ENCODE results near the gene CERS6. TPM values are rescaled to one million over a fixed set of nuclear protein-coding genes. Genes with fewer than 3 reads are reported as not detected.

Gene CERS6
- total RNA-seq, 1 experiment from 2014 or later: 8.3 TPM

DNA sequence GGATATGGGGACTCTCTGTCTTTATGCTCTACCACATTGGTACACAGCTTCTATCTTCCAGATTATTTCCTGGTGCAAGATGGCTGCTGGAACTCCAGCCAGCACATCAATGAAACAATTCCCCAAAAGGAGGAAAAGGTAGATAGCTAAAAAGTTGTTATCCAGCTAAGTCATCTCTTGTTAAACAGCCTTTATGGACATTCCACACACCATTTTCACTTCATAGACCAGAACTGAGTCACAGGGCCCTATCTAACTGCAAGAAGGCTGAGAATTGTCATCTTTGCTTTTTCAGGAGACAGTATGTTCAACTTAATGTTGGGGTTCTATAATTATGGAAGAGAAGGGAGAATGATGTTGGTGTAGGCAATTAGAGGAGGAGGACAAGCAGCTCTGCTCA is 213.1 kb downstream of the CERS6 start:
- Histone ChIP-seq H3K4me3 (no peak overlapping the region), H3K9me2 (ENCODE audit: insufficient read depth) (no peaks in the 10 kb centered on the region), H3K27me3 (ENCODE audit: insufficient read depth, low read depth) (no peaks in the 10 kb centered on the region), H3K4me1 (replicated peaks; ENCODE audit: insufficient read depth) (no peaks in the 10 kb centered on the region), H3K27ac (no peak overlapping the region), H3F3A (ENCODE audit: insufficient read depth, low read depth) (no peaks in the 10 kb centered on the region), H3K9me3 (ENCODE audit: insufficient read depth, low read depth) (no peaks in the 10 kb centered on the region), H4K20me1 (ENCODE audit: insufficient read depth) (no peaks in the 10 kb centered on the region), H3K4me2 (no peak overlapping the region), H3K79me2 (ENCODE audit: low read depth) (no peaks in the 10 kb centered on the region), H2AFZ (no peak overlapping the region), H3K36me3 (ENCODE audit: low read depth) (no peaks in the 10 kb centered on the region)
- POLR2A ChIA-PET (ENCODE audit: unreplicated experiment): no interaction called here
- TF ChIP-seq, protein P1, sequence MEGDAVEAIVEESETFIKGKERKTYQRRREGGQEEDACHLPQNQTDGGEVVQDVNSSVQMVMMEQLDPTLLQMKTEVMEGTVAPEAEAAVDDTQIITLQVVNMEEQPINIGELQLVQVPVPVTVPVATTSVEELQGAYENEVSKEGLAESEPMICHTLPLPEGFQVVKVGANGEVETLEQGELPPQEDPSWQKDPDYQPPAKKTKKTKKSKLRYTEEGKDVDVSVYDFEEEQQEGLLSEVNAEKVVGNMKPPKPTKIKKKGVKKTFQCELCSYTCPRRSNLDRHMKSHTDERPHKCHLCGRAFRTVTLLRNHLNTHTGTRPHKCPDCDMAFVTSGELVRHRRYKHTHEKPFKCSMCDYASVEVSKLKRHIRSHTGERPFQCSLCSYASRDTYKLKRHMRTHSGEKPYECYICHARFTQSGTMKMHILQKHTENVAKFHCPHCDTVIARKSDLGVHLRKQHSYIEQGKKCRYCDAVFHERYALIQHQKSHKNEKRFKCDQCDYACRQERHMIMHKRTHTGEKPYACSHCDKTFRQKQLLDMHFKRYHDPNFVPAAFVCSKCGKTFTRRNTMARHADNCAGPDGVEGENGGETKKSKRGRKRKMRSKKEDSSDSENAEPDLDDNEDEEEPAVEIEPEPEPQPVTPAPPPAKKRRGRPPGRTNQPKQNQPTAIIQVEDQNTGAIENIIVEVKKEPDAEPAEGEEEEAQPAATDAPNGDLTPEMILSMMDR (conservative IDR thresholded peaks at IDR 0.05): no peak
- TF ChIP-seq EZH2 (IDR thresholded peaks at IDR 0.05; ENCODE audit: low read depth): no peak
- CTCF ChIA-PET: no interaction called here
- no TSS peak for BruUV-seq (replicated peaks)
- intact Hi-C loops (cut with micrococcal nuclease; ENCODE audit: unreplicated experiment): no loop called here
- no peak for DNase-seq

DNA sequence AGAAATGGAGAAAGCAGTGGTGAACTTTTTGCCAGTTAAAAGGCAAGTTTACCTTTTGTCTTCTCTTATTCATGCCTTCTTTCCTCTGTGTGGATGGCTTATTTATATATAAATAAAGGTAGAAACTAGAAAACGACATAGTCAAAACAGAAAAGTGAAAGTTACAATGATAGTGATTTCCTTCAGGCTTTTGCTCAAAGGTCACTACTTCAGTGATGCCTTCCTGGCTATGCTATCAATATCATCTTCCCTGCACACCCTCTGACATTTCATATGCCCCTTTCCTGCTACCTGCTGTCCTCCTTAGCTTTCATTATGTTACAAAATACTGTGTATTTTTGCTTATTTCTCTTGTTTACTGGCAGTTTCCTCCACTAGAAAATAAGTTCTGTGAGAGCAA is 214.4 kb downstream of the CERS6 start:
- no peak for DNase-seq
- Histone ChIP-seq H3K9me2 (ENCODE audit: insufficient read depth) (no peaks in the 10 kb centered on the region), H3K9me3 (ENCODE audit: insufficient read depth, low read depth) (no peaks in the 10 kb centered on the region), H3K4me1 (replicated peaks; ENCODE audit: insufficient read depth) (no peaks in the 10 kb centered on the region), H3K36me3 (ENCODE audit: low read depth) (no peaks in the 10 kb centered on the region), H4K20me1 (ENCODE audit: insufficient read depth) (no peaks in the 10 kb centered on the region), H2AFZ (no peak overlapping the region), H3K4me2 (no peak overlapping the region), H3K79me2 (ENCODE audit: low read depth) (no peaks in the 10 kb centered on the region), H3K4me3 (no peak overlapping the region), H3K27me3 (ENCODE audit: insufficient read depth, low read depth) (no peaks in the 10 kb centered on the region), H3K27ac (no peak overlapping the region), H3F3A (ENCODE audit: insufficient read depth, low read depth) (no peaks in the 10 kb centered on the region)
- TF ChIP-seq, protein P1 (conservative IDR thresholded peaks at IDR 0.05): no peak
- TF ChIP-seq EZH2 (IDR thresholded peaks at IDR 0.05; ENCODE audit: low read depth): no peak
- intact Hi-C loops (cut with micrococcal nuclease; ENCODE audit: unreplicated experiment): no loop called here
- ChIA-PET CTCF (no interaction called here), POLR2A (ENCODE audit: unreplicated experiment) (no interaction called here)
- BruUV-seq (replicated peaks): no TSS peak

DNA sequence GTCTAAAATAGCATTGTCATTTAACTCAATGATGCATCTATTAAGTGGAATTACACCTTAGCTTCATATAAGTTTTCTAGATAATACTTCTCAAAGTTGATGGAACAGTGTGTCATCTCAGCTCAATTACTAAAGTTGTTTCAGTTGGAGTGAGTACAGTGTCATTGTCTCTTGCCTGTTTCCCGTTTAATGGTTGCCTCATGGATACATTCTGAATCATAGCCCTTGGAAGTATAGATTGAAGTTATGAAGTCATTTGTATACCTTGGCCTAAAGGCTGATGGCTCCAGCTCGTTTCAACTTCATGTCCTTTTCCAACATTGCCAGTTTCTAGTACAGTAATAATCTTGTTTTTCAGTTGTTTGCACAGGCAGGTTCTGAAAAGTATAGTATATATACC is 215.9 kb downstream of the CERS6 start:
- H3K4me1 ChIP-seq (replicated peaks; ENCODE audit: insufficient read depth): no peaks in the 10 kb centered on the region
- no peaks in the 10 kb centered on the region for H4K20me1 ChIP-seq (ENCODE audit: insufficient read depth)
- H3K27me3 ChIP-seq (ENCODE audit: insufficient read depth, low read depth): no peaks in the 10 kb centered on the region
- H3K9me2 ChIP-seq (ENCODE audit: insufficient read depth): no peaks in the 10 kb centered on the region
- no peaks in the 10 kb centered on the region for H3K9me3 ChIP-seq (ENCODE audit: insufficient read depth, low read depth)
- no peak overlapping the region for H3K4me3 ChIP-seq
- ChIA-PET CTCF (no interaction called here), POLR2A (ENCODE audit: unreplicated experiment) (no interaction called here)
- H3K36me3 ChIP-seq (ENCODE audit: low read depth): no peaks in the 10 kb centered on the region
- TF ChIP-seq, protein P1 (conservative IDR thresholded peaks at IDR 0.05): no peak
- TF ChIP-seq EZH2 (IDR thresholded peaks at IDR 0.05; ENCODE audit: low read depth): no peak
- BruUV-seq (replicated peaks): no TSS peak
- no peak for DNase-seq
- H3K4me2 ChIP-seq: no peak overlapping the region
- no peaks in the 10 kb centered on the region for H3K79me2 ChIP-seq (ENCODE audit: low read depth)
- H3F3A ChIP-seq (ENCODE audit: insufficient read depth, low read depth): no peaks in the 10 kb centered on the region
- no peak overlapping the region for H2AFZ ChIP-seq
- no peak overlapping the region for H3K27ac ChIP-seq
- intact Hi-C loops (cut with micrococcal nuclease; ENCODE audit: unreplicated experiment): no loop called here
